CD4-positive, alpha-beta T cell treated with Interleukin-15 for 4 hours (primary cell): Measurements from ENCODE around the gene ZBP1.

Source experiments
- DNase-seq: peaks from one replicate; pipeline ENCODE4 v3.0.0-alpha.2; 2020; ENCODE audit warnings: low spot score

ZBP1 gene

GRCh38 chr20:57598491-57598890, 21.7 kb downstream of the ZBP1 start:
- DNase-seq, result no peak

- DNase-seq, result no peak
These were observed 22.2 kb downstream of the ZBP1 start for GRCh38 chr20:57598060-57598459.

GRCh38 chr20:57596998-57597939, 23.0 kb downstream of the ZBP1 start:
- DNase-seq, result peak; percentile 65

GRCh38 chr20:57596358-57596757, 23.9 kb downstream of the ZBP1 start:
- DNase-seq, result no peak

- no peak for DNase-seq
These were observed 24.9 kb downstream of the ZBP1 start for GRCh38 chr20:57595041-57596030.

GRCh38 chr20:57594092-57594951, 25.9 kb downstream of the ZBP1 start:
- DNase-seq, result peak; percentile 38

- DNase-seq, result no peak
These were observed 26.9 kb downstream of the ZBP1 start for GRCh38 chr20:57593134-57593886.

- DNase-seq, result no peak
These were observed 27.7 kb downstream of the ZBP1 start for GRCh38 chr20:57592263-57593092.

- DNase-seq, result no peak
These were observed 28.7 kb downstream of the ZBP1 start for GRCh38 chr20:57591289-57592229.

- DNase-seq, result no peak
These were observed 29.5 kb downstream of the ZBP1 start for GRCh38 chr20:57590485-57591288.

- DNase-seq, result no peak
These were observed 30.3 kb downstream of the ZBP1 start for GRCh38 chr20:57589728-57590484.

- no peak for DNase-seq
These were observed 31.0 kb downstream of the ZBP1 start for GRCh38 chr20:57589123-57589727.

- DNase-seq, result no peak
These were observed 31.6 kb downstream of the ZBP1 start for GRCh38 chr20:57588596-57588995.

- DNase-seq, result no peak
These were observed 32.2 kb downstream of the ZBP1 start for GRCh38 chr20:57587989-57588377.

GRCh38 chr20:57587278-57587988, 32.8 kb downstream of the ZBP1 start:
- no peak for DNase-seq

- no peak for DNase-seq
These were observed 33.3 kb downstream of the ZBP1 start for GRCh38 chr20:57586943-57587277.
